CD14-positive monocyte (primary cell): Measurements from ENCODE around the gene IFITM10. TPM values are rescaled to one million over a fixed set of nuclear protein-coding genes. Genes with fewer than 3 reads are reported as not detected.

Source experiments
- DNase-seq, 3 donors: peaks; one replicate each; pipeline ENCODE4 v3.0.0-alpha.2; 2011 to 2022
- H2AFZ ChIP-seq: 2 replicates; pipeline ENCODE4 v1.6.0; 2012; ENCODE audit warnings: mild to moderate bottlenecking, low read depth, low read length, inconsistent platforms; ENCODE audit not compliant: insufficient read depth, poor library complexity, severe bottlenecking
- H3K27ac ChIP-seq, 2 donors: 1 replicate in 1 of 2; 2 replicates in 1 of 2; pipeline ENCODE4 v1.5.1; 2012 to 2013; ENCODE audit warnings: low read length in 2 of 2, control low read depth in 1 of 2, inconsistent platforms in 1 of 2, low read depth in 1 of 2, mild to moderate bottlenecking in 1 of 2
- H3K27me3 ChIP-seq, 2 donors: one replicate each; pipeline versions ENCODE4 v1.6.0 to v1.6.1; 2011 to 2013; ENCODE audit warnings: low read length in 2 of 2; ENCODE audit not compliant: control insufficient read depth in 2 of 2, insufficient read depth in 2 of 2
- H3K36me3 ChIP-seq, 2 donors: replicated peaks in 1 of 2; 1 replicate in 1 of 2; 2 replicates in 1 of 2; pipeline versions ENCODE4 v1.5.1 to v1.6.1; 2012 to 2013; ENCODE audit warnings: low read length in 2 of 2, control low read depth in 1 of 2, inconsistent platforms in 1 of 2, mild to moderate bottlenecking in 1 of 2; ENCODE audit not compliant: insufficient read depth in 2 of 2, control insufficient read depth in 1 of 2
- H3K4me1 ChIP-seq, 2 donors: 1 replicate in 1 of 2; 2 replicates in 1 of 2; pipeline versions ENCODE4 v1.5.1 to v1.6.1; 2012 to 2013; ENCODE audit warnings: low read length in 2 of 2, control low read depth in 1 of 2, inconsistent platforms in 1 of 2, mild to moderate bottlenecking in 1 of 2, moderate library complexity in 1 of 2; ENCODE audit not compliant: insufficient read depth in 2 of 2, control insufficient read depth in 1 of 2
- H3K4me2 ChIP-seq: replicated peaks from 2 replicates; pipeline ENCODE3; 2012; ENCODE audit warnings: low read length, moderate library complexity, mild to moderate bottlenecking; ENCODE audit not compliant: poor library complexity, severe bottlenecking; ENCODE audit errors: extremely low read depth
- H3K4me3 ChIP-seq, 3 experiments: fragments of 200-600 bp in 1 of 3; sonication (generic) in 1 of 3; replicated peaks in 1 of 3; 1 replicate in 2 of 3; 2 replicates in 1 of 3; pipeline ENCODE4 v1.5.1; 2011 to 2013; ENCODE audit warnings: low read length in 3 of 3, mild to moderate bottlenecking in 3 of 3, control low read depth in 2 of 3, low read depth in 2 of 3, inconsistent platforms in 1 of 3, moderate library complexity in 1 of 3
- H3K79me2 ChIP-seq: 2 replicates; pipeline ENCODE4 v1.6.0; 2012; ENCODE audit warnings: mild to moderate bottlenecking, control low read depth, inconsistent platforms, low read length, moderate library complexity; ENCODE audit not compliant: insufficient read depth
- H3K9ac ChIP-seq: 2 replicates; pipeline ENCODE4 v1.6.0; 2017; ENCODE audit warnings: low read length, mild to moderate bottlenecking; ENCODE audit not compliant: insufficient read depth, poor library complexity, severe bottlenecking
- H3K9me3 ChIP-seq, 2 donors: replicated peaks in 1 of 2; 1 replicate in 1 of 2; 2 replicates in 1 of 2; pipeline versions ENCODE4 v1.5.1 to v1.6.1; 2012 to 2013; ENCODE audit warnings: low read length in 2 of 2, control low read depth in 1 of 2; ENCODE audit not compliant: control insufficient read depth in 1 of 2, insufficient read depth in 1 of 2
- H4K20me1 ChIP-seq: 2 replicates; pipeline ENCODE4 v1.6.0; 2012; ENCODE audit warnings: mild to moderate bottlenecking, low read length, control low read depth, moderate library complexity; ENCODE audit not compliant: insufficient read depth
- H3K27ac Mint-ChIP-seq, 7 donors: one replicate each; pipeline ENCODE4 v1.8.0; 2020; ENCODE audit warnings: mild to moderate bottlenecking in 7 of 7, mixed read lengths in 7 of 7, moderate library complexity in 6 of 7, inconsistent platforms in 2 of 7
- H3K27me3 Mint-ChIP-seq, 3 donors: one replicate each; pipeline ENCODE4 v1.8.0; 2021 to 2022; ENCODE audit warnings: low read depth in 3 of 3, mild to moderate bottlenecking in 3 of 3, mixed read lengths in 3 of 3, moderate library complexity in 3 of 3, inconsistent platforms in 1 of 3
- H3K36me3 Mint-ChIP-seq, 2 donors: one replicate each; pipeline ENCODE4 v1.8.0; 2020; ENCODE audit warnings: mixed read lengths in 2 of 2, inconsistent platforms in 1 of 2, mild to moderate bottlenecking in 1 of 2
- H3K4me1 Mint-ChIP-seq: one replicate; pipeline ENCODE4 v1.8.0; 2020; ENCODE audit warnings: mild to moderate bottlenecking, mixed read lengths
- H3K4me3 Mint-ChIP-seq, 2 donors: one replicate each; pipeline ENCODE4 v1.8.0; 2020; ENCODE audit warnings: mild to moderate bottlenecking in 2 of 2, mixed read lengths in 2 of 2, moderate library complexity in 1 of 2
- H3K9me3 Mint-ChIP-seq, 7 donors: one replicate each; pipeline ENCODE4 v1.8.0; 2020 to 2022; ENCODE audit warnings: mixed read lengths in 7 of 7, mild to moderate bottlenecking in 6 of 7, moderate library complexity in 6 of 7, inconsistent platforms in 2 of 7
- CTCF ChIP-seq: fragments of 200-600 bp; IDR thresholded peaks from one replicate; pipeline ENCODE4 v1.8.0; 2022; ENCODE audit warnings: antibody characterized with exemption, mild to moderate bottlenecking
- WGBS: methylation state at CpG from one replicate; pipeline ENCODE4 v1.1.5; 2013; ENCODE audit warnings: missing lambda C conversion rate; ENCODE audit not compliant: insufficient coverage; 5-methylcytosine and 5-hydroxymethylcytosine counted together
- intact Hi-C, 2 donors: fragments of 100-400 bp; cut with micrococcal nuclease; formaldehyde crosslinking; loops; one replicate each; pipeline versions ENCODE4 v1.15.0 to v1.15.1; 2023
- polyA plus RNA-seq, 3 donors: library from polyadenylated mRNA; depleted of rRNA in 1 of 3; unstranded in 2 of 3; stranded (reverse) in 1 of 3; fragments of 300-500 nt in 2 of 3; fragments of >200 nt in 1 of 3; fragmentation: Illumina TruSeq in 2 of 3; gene quantifications; 1 replicate in 2 of 3; 2 replicates in 1 of 3; pipeline ENCODE4 v1.2.3, GENCODE V29; 2012 to 2021

Gene IFITM10
- polyA plus RNA-seq, 3 donors: 2.4 TPM; not detected in 2

DNA sequence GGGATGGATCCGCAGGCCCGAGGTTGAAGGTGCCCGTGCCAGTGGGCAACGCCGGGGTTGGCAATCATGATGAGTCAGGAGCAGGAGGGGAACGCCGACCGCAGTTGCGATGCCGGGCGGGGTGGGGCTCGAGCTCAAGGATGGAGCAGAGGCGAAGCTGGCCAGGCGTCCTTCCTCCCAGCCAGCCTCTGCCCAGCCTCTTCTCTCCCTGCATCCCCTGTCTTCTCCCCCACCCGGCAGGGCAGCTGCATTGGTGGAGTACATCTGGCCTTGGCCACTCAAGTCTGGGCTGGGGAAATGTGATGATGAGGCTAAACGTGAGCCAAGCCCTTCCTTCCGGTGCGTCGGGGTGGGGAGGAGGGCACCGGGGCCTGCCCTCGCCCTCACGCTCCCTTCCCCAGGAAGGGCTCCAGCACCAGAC lies 3.9 kb downstream of the IFITM10 start:
- no peak for TF ChIP-seq CTCF
- peak overlapping the region in 1 of 2 donors; percentile 9 for H3K27ac ChIP-seq
- Mint-ChIP-seq H3K27me3 (peaks cover 29 to 50% (median 44%) of the 10 kb centered on the region in 3 donors), H3K4me3 (peak overlapping the region in 1 of 2 donors; percentile 69), H3K9me3 (peaks cover 0 to 9% (median 3%) of the 10 kb centered on the region in 7 donors), H3K27ac (peak overlapping the region in 4 of 7 donors; percentile 4 to 74 (median 47)), H3K4me1 (peaks cover 37% of the 10 kb centered on the region), H3K36me3 (peaks cover 7 to 14% of the 10 kb centered on the region in 2 donors)
- H3K79me2 ChIP-seq: no peaks in the 10 kb centered on the region
- H3K9ac ChIP-seq: no peak overlapping the region
- H3K27me3 ChIP-seq: peaks cover 7 to 53% of the 10 kb centered on the region in 2 donors
- WGBS: 60% methylated on average over 10 of the region's 22 CpGs
- no peak overlapping the region for H3K4me3 ChIP-seq
- no peaks in the 10 kb centered on the region for H3K9me3 ChIP-seq
- no peak overlapping the region for H2AFZ ChIP-seq
- peaks cover 50% of the 10 kb centered on the region for H4K20me1 ChIP-seq
- intact Hi-C loops: loop anchor here in 1 of 2 donors (5.0 kb wide), 1 partner anchor 41 kb away; no protein-coding TSS in a partner anchor
- no peaks in the 10 kb centered on the region for H3K36me3 ChIP-seq
- peaks cover 29 to 58% of the 10 kb centered on the region in 2 donors for H3K4me1 ChIP-seq
- H3K4me2 ChIP-seq: peak overlapping the region; percentile 13
- DNase-seq: peak; percentile 56 to 76 (median 66)

DNA sequence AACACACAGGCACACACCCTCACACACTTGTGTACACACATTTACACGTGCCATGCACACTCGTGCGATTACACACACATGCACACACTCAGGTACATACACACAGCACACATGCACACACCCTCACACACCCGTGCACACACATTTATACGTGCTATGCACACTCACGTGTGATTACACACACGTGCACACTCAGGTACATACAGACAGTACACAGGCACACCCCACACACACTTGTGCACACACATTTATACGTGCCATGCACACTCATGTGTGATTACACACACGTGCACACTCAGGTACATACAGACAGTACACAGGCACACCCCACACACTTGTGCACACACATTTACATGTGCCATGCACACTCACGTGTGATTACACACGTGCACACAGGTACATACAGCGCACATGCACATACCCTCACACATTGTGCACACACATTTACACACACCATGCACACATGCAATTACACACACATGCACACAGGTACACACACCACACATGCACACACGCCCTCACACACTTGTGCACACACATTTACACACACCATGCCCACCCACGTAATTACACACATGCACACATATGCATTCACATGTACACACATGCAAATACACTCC lies 4.6 kb downstream of the IFITM10 start:
- no peaks in the 10 kb centered on the region for H3K36me3 ChIP-seq
- Mint-ChIP-seq H3K4me3 (peak overlapping the region in 1 of 2 donors; percentile 69), H3K4me1 (peaks cover 33% of the 10 kb centered on the region), H3K9me3 (peaks cover 0 to 9% (median 3%) of the 10 kb centered on the region in 7 donors), H3K27ac (peak overlapping the region in 2 of 7 donors; percentile 1 to 10), H3K36me3 (peaks cover 7 to 14% of the 10 kb centered on the region in 2 donors), H3K27me3 (peaks cover 29 to 50% (median 44%) of the 10 kb centered on the region in 3 donors)
- WGBS: 96% methylated on average over 14 of the region's 14 CpGs
- H3K27me3 ChIP-seq: peaks cover 7 to 55% of the 10 kb centered on the region in 2 donors
- peaks cover 42% of the 10 kb centered on the region for H4K20me1 ChIP-seq
- H3K4me1 ChIP-seq: peaks cover 25 to 51% of the 10 kb centered on the region in 2 donors
- H3K4me3 ChIP-seq: no peak overlapping the region
- no peaks in the 10 kb centered on the region for H3K79me2 ChIP-seq
- no peak for TF ChIP-seq CTCF
- H3K4me2 ChIP-seq: no peak overlapping the region
- H3K27ac ChIP-seq: no peak overlapping the region
- intact Hi-C loops: loop anchor here in 1 of 2 donors (5.0 kb wide), 1 partner anchor 41 kb away; no protein-coding TSS in a partner anchor
- H2AFZ ChIP-seq: no peak overlapping the region
- no peak overlapping the region for H3K9ac ChIP-seq
- no peak for DNase-seq
- H3K9me3 ChIP-seq: no peaks in the 10 kb centered on the region
